Peyer's patch (tissue), 4 donors: ENCODE measurements around the gene CEMIP.

Source experiments
- POLR2A ChIP-seq, 2 donors: fragments of 450-650 bp; IDR thresholded peaks; one replicate each; pipeline ENCODE4 v1.5.1; 2017; ENCODE audit warnings: antibody characterized with exemption in 2 of 2, mild to moderate bottlenecking in 2 of 2, moderate library complexity in 2 of 2
- TF ChIP-seq, protein P1 (sequence below), 6 experiments: fragments of 450-650 bp in 4 of 6; fragments of 200-600 bp in 2 of 6; sonication (generic) in 1 of 6; IDR thresholded peaks; one replicate each; pipeline ENCODE4 v1.5.1; 2017 to 2019; ENCODE audit warnings: antibody characterized with exemption in 6 of 6, mild to moderate bottlenecking in 3 of 6, moderate library complexity in 1 of 6

DNA sequence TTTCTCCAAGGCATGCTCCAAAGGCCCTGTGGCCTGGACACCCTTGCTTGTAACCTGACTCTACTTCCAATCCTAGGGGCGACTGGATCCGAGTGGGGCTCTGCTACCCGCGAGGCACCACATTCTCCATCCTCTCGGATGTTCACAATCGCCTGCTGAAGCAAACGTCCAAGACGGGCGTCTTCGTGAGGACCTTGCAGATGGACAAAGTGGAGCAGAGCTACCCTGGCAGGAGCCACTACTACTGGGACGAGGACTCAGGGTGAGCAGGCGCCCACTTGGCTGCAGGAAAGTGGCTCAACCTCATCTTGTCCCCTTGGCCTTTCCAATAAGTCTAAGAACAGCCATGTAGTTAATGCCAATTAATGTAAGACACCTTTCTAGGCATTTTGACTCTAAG lies 158.5 kb downstream of the CEMIP start:
- TF ChIP-seq, protein P1, sequence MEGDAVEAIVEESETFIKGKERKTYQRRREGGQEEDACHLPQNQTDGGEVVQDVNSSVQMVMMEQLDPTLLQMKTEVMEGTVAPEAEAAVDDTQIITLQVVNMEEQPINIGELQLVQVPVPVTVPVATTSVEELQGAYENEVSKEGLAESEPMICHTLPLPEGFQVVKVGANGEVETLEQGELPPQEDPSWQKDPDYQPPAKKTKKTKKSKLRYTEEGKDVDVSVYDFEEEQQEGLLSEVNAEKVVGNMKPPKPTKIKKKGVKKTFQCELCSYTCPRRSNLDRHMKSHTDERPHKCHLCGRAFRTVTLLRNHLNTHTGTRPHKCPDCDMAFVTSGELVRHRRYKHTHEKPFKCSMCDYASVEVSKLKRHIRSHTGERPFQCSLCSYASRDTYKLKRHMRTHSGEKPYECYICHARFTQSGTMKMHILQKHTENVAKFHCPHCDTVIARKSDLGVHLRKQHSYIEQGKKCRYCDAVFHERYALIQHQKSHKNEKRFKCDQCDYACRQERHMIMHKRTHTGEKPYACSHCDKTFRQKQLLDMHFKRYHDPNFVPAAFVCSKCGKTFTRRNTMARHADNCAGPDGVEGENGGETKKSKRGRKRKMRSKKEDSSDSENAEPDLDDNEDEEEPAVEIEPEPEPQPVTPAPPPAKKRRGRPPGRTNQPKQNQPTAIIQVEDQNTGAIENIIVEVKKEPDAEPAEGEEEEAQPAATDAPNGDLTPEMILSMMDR (IDR thresholded peaks at IDR 0.05), result no peak
- no peak for TF ChIP-seq POLR2A (IDR thresholded peaks at IDR 0.05)
